ENCODE data around the gene HNRNPAB.
"Not testable (repeated sequence)": the region's sequence is repeated elsewhere in the genome, so short reads cannot be mapped to it uniquely, and the experiment has no call there.

The HNRNPAB gene

GRCh38 chr5:178247481-178248456 is 43.4 kb downstream of the HNRNPAB start:
- no peak for DNase-seq

DNA sequence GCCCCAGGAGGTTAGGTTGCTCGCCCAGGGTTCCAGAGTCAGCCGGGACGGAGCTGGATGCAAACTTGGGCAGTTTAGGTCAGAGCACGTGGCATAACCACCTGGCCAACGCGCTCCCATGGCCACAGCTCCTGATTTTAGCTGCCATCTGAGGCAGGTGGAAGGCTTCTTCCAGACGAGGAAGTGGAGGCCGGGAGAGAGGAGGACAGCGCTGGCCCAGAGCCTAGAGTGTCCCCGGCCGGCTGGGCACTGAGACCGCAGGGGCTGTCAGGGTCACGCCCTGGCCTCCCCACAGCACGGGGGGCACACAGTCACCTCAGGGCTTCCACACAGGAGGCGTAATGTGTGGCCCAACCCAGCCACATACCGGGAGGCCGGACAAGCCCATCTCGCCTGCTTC is 44.4 kb downstream of the HNRNPAB start:
- DNase-seq: no peak

DNA sequence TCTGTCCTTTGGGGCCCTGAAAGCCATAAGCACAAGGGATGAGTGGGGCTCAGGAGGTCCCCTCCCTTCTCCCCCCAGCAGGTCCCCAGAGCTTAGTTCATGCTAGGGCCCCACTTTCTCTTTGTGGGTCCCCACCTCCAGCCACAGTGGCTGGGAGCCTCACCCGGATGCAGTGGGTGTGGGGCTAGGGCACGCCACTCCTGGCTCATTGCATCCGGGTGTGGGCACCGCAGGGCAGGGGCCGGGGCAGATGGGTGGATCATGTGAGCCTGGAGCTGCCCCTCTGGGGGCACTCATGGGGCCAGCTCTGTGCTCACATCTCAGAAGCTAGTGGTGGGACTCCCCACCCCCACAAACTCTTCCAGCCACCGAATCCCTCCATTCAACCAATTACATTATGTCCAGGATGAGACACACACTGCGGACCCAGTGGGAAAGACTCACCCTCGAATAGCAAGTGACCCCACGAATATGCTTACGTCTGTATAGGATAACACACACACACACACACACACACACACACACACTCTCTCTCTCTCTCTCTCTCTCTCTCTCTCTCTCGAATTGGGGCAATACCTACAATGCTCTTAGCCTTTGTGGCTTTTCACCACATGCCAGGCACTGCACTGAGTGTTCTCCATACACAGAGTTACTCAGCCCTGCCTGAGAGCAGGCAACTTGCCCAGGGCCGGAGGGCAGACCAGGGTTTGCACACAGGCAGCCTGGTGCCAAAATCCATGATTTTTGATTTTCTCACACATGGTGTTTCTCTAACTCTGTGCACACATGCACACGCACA is 45.1 kb downstream of the HNRNPAB start:
- peak; percentile 82 for DNase-seq

DNA sequence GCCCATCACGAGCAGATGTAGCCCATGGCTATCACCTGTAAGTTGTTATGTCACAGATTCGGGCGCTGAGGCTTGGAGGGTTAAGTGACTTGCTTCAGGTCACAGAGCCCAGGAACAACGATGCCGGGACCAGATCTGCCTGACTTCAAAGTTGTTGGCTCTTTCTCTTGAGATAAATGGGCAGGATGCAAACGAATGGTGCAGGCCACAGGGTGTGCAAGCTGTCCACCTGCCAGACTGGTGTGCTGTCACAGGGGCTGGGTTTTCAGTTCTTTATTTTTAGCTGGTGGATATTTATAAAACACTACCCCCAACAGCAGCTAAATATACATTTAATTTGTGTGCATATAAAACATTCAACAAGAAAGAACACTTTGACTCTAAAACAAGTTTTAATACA is 45.9 kb downstream of the HNRNPAB start:
- no peak for DNase-seq

DNA sequence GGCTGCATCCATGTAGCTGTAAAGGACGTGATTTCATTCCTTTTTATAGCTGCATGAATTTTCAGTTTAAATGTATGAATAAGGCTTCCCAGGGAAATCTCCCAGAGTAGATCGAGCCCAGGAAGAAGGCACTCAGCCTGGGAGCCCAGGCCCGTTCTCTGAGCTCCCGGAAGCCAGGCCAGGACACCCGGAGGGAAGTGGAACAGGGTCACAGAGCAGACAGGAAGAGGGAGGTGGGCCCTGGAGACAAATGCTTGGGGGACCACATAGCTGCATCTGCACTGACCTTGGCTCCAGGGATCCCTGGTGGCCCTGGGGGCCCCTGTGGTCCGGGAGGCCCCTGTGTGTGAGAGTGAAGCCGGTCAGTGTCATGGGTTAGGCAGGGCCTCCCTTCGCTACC is 47.9 kb downstream of the HNRNPAB start:
- no peak for DNase-seq

DNA sequence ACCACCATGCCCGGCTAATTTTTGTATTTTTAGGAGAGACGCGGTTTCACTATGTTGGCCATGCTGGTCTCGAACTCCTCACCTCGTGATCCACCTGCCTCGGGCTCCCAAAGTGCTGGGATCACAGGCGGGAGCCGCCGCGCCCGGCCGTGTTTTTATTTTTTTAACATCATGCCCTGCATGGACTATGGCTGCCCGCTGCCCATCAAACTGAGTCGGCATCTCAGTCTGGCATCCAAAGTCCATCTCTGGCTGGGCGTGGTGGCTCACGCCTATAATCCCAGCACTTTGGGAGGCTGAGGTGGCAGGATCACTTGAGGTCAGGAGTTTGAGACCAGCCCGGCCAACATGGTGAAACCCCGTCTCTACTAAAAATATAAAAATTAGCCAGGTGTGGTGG is 49.3 kb downstream of the HNRNPAB start:
- DNase-seq: not testable (repeated sequence)

- no peak for DNase-seq
Observed at GRCh38 chr5:178256746-178257145, 52.4 kb downstream of the HNRNPAB start.

- no peak for DNase-seq
Observed at GRCh38 chr5:178257650-178258049, 53.3 kb downstream of the HNRNPAB start.

DNA sequence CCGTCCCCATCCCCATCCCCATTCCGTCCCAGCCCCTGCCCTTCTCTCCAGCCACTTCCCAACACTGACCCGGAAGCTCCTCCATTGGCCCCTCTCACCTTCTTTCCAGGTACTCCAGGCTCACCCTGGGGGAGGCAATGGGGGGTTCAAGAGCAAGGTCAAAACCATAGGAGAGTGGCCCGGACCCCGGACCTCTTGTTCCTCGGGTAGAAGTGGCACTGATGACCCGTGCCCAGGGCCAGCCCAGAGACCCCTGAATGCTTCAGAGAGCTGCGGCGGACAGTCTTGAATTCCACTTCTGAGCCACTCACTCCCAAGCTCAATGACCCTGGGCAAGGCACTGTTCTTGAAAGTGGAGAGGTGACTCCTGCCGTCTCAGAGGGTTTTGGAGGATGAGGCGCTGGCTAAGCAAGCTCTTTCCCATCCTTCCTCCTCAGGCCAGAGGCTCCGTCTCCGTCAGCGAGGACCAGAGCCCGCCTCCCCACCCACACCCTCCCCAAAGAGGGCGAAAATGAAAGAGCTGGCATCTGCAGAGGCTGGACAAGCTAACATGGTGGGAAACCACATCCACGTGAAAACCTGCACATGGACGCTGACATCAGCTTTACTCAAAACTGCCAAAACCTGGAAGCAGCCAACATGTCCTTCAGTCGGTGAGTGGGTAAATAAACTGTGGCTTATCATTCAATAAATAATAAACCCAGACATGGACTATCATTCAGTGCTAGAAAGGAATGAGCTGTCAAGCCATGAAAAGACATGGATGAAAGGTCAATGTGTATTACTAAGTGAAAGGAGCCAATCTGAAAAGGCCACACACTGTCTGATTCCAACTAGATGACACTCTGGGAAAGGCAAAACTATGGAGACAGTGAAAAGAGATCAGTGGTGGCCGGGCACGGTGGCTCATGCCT is 55.5 kb downstream of the HNRNPAB start:
- no peak for DNase-seq

Measured in hematopoietic multipotent progenitor cell treated with erythropoietin and hydrocortisone succinate and interleukin-3 and kit ligand, for 4 days (in vitro differentiated cells).